ENCODE results near the gene MAP3K12. TPM values are rescaled to one million over a fixed set of nuclear protein-coding genes. Genes with fewer than 3 reads are reported as not detected.

Gene MAP3K12
- total and polyA plus RNA-seq, 10 of the 15 experiments (the other 5 are each of a cell fraction or from before 2014, with no cell fraction given), result 0.45 to 14.9 (median 6.9) TPM

DNA sequence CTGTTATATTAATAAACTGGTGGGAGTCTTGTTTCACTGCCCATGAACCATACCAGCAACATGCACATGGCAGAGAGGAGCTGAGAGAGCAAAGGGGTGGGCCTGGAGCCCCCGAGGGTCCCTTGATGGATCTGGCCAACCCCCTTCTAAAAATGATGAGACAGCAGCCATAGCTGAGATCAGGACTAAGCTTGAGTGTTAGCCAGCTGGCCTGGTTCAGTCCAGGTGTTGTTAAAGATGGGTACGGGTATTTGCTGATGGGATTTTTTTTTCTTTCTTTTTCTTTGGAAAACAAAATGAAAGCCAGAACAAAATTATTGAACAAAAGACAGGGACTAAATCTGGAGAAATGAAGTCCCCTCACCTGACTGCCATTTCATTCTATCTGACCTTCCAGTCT lies 31.4 kb downstream of the MAP3K12 start:
- ChIA-PET RAD21 (ENCODE audit: unreplicated experiment) (no interaction called here), CTCF (interaction anchor here (0.8 to 2.2 kb wide), 2 partner anchors 9 to 172 kb away, joined by 4 to 10 read pairs; partner anchors contain the start of gene PFDN5), SMC1A (ENCODE audit: uncharacterized antibody, unreplicated experiment) (interaction anchor here (1.2 kb wide), 1 partner anchor 9 kb away, joined by 5 read pairs; no protein-coding TSS in a partner anchor), POLR2A (interaction anchor here (0.6 kb wide), 1 partner anchor 66 kb away, joined by 3 read pairs; no protein-coding TSS in a partner anchor)
- H3K9ac ChIP-seq (ENCODE audit: control insufficient read depth, insufficient read depth, low read length), result no peak overlapping the region
- no peak for DNase-seq (ENCODE audit: low read depth, low spot score)
- TSS peak; percentile 30 for BruUV-seq (replicated peaks)
- H3K4me3 ChIP-seq, result no peak overlapping the region
- in situ Hi-C loops (cut with MboI) (no loop called here), intact Hi-C loops (cut with micrococcal nuclease; ENCODE audit: unreplicated experiment) (no loop called here)
- 100% methylated on average over 2 of the region's 2 CpGs for WGBS (ENCODE audit: insufficient coverage, insufficient replicate concordance, low lambda C conversion rate, missing lambda C conversion rate)
- H3K9me3 ChIP-seq (replicated peaks; ENCODE audit: control insufficient read depth, insufficient read depth, low read length), result no peaks in the 10 kb centered on the region
- no peaks in the 10 kb centered on the region for H3K27me3 ChIP-seq (replicated peaks in 1 of 2; ENCODE audit: control insufficient read depth in 2 of 2, insufficient read depth in 2 of 2, low read length in 1 of 2)
- H4K20me1 ChIP-seq (ENCODE audit: control insufficient read depth, insufficient read depth), result peaks cover 10% of the 10 kb centered on the region
- H3K27ac ChIP-seq (ENCODE audit: control insufficient read depth, insufficient read depth), result no peak overlapping the region
- no peak for ATAC-seq
- TF ChIP-seq PML (IDR thresholded peaks at IDR 0.05; ENCODE audit: low read length), result 0 out of 2 replicates have a peak, but pooled peaks have one; percentile 35
- TF ChIP-seq DPF2 (IDR thresholded peaks at IDR 0.05), result no peak
- TF ChIP-seq NFIC (IDR thresholded peaks at IDR 0.05; ENCODE audit: low read depth, low read length), result no peak
- TF ChIP-seq FOXM1 (IDR thresholded peaks at IDR 0.05; ENCODE audit: low read depth, low read length), result no peak
- H3K79me2 ChIP-seq (ENCODE audit: control insufficient read depth, insufficient read depth, low read length), result peaks cover 10% of the 10 kb centered on the region
- no peak overlapping the region for H3K4me2 ChIP-seq (ENCODE audit: control insufficient read depth, insufficient read depth)
- no peak overlapping the region for H2AFZ ChIP-seq (ENCODE audit: control insufficient read depth, low read depth, low read length)
- peaks cover 37 to 73% of the 10 kb centered on the region in 2 experiments for H3K36me3 ChIP-seq (ENCODE audit: control insufficient read depth in 2 of 2, insufficient read depth in 2 of 2, low read length in 1 of 2)
- FAIRE-seq, result no peak
- peaks cover 2% of the 10 kb centered on the region for H3K4me1 ChIP-seq (ENCODE audit: control insufficient read depth, insufficient read depth, low read length)

DNA sequence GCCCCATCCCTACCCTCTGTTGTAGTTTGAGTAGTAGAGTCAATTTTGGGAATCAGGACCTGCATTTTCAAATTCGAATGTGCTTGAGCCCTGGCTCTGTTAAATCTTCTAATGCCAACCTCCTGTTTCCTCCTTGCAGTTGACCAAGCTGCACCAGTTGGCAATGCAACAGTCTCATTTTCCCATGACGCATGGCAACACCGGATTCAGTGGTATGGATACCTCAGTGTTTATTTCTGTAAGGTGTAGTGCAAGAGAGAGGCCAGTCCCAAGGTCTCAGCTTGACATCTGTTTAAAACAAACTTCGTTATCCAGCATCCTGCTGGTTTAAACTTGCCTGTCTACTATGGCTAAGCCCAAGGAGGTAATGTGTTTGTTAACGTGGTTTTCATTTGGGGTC lies 32.2 kb downstream of the MAP3K12 start:
- in situ Hi-C loops (cut with MboI), result no loop called here

More for the DNA sequence above, 32.2 kb downstream of the MAP3K12 start:
- POLR2A ChIA-PET, result no interaction called here
- H3K4me3 ChIP-seq, result no peak overlapping the region
- H2AFZ ChIP-seq (ENCODE audit: control insufficient read depth, low read depth, low read length), result no peak overlapping the region
- no peak overlapping the region for H3K27ac ChIP-seq (ENCODE audit: control insufficient read depth, insufficient read depth)
- SMC1A ChIA-PET (ENCODE audit: uncharacterized antibody, unreplicated experiment), result no interaction called here
- RAD21 ChIA-PET (ENCODE audit: unreplicated experiment), result no interaction called here
- BruUV-seq (replicated peaks), result no TSS peak
- DNase-seq (ENCODE audit: low read depth, low spot score) (no peak), ATAC-seq (no peak), FAIRE-seq (no peak)
- CTCF ChIA-PET, result interaction anchor here (2.2 kb wide), 1 partner anchor 10 kb away, joined by 10 read pairs; no protein-coding TSS in a partner anchor
- H3K9me3 ChIP-seq (replicated peaks; ENCODE audit: control insufficient read depth, insufficient read depth, low read length), result no peaks in the 10 kb centered on the region
- intact Hi-C loops (cut with micrococcal nuclease; ENCODE audit: unreplicated experiment), result no loop called here
- peaks cover 38 to 73% of the 10 kb centered on the region in 2 experiments for H3K36me3 ChIP-seq (ENCODE audit: control insufficient read depth in 2 of 2, insufficient read depth in 2 of 2, low read length in 1 of 2)
- no peak overlapping the region for H3K9ac ChIP-seq (ENCODE audit: control insufficient read depth, insufficient read depth, low read length)
- H3K4me2 ChIP-seq (ENCODE audit: control insufficient read depth, insufficient read depth), result no peak overlapping the region
- no peak for TF ChIP-seq TBL1XR1 (IDR thresholded peaks at IDR 0.05; ENCODE audit: low read depth, low read length)
- TF ChIP-seq GABPA (IDR thresholded peaks at IDR 0.05; ENCODE audit: low read depth), result no peak
- no peak for TF ChIP-seq YY1 (IDR thresholded peaks at IDR 0.05; ENCODE audit: low read depth, low read length)
- TF ChIP-seq, protein P1, sequence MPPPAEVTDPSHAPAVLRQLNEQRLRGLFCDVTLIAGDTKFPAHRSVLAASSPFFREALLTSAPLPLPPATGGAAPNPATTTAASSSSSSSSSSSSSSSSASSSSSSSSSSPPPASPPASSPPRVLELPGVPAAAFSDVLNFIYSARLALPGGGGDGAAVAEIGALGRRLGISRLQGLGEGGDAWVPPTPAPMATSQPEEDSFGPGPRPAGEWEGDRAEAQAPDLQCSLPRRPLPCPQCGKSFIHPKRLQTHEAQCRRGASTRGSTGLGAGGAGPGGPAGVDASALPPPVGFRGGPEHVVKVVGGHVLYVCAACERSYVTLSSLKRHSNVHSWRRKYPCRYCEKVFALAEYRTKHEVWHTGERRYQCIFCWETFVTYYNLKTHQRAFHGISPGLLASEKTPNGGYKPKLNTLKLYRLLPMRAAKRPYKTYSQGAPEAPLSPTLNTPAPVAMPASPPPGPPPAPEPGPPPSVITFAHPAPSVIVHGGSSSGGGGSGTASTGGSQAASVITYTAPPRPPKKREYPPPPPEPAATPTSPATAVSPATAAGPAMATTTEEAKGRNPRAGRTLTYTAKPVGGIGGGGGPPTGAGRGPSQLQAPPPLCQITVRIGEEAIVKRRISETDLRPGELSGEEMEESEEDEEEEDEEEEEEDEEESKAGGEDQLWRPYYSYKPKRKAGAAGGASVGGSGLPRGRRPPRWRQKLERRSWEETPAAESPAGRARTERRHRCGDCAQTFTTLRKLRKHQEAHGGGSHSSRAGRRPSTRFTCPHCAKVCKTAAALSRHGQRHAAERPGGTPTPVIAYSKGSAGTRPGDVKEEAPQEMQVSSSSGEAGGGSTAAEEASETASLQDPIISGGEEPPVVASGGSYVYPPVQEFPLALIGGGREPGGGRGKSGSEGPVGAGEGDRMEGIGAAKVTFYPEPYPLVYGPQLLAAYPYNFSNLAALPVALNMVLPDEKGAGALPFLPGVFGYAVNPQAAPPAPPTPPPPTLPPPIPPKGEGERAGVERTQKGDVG (CRISPR knock-in tag; IDR thresholded peaks at IDR 0.05), result no peak
- no peak for TF ChIP-seq CHD4 (IDR thresholded peaks at IDR 0.05)
- peaks cover 4% of the 10 kb centered on the region for H3K4me1 ChIP-seq (ENCODE audit: control insufficient read depth, insufficient read depth, low read length)
- peaks cover 14% of the 10 kb centered on the region for H4K20me1 ChIP-seq (ENCODE audit: control insufficient read depth, insufficient read depth)
- H3K27me3 ChIP-seq (replicated peaks in 1 of 2; ENCODE audit: control insufficient read depth in 2 of 2, insufficient read depth in 2 of 2, low read length in 1 of 2), result no peaks in the 10 kb centered on the region
- WGBS (ENCODE audit: insufficient coverage, insufficient replicate concordance, low lambda C conversion rate, missing lambda C conversion rate), result 86% methylated on average over 5 of the region's 5 CpGs
- H3K79me2 ChIP-seq (ENCODE audit: control insufficient read depth, insufficient read depth, low read length), result peaks cover 13% of the 10 kb centered on the region
